Muscle layer of colon (tissue), 2 donors: ENCODE data around the gene CHD6.

ENCODE experiments used
- H3K27ac ChIP-seq: one replicate; pipeline ENCODE4 v1.7.0; 2013; ENCODE audit warnings: low read depth, mild to moderate bottlenecking, low read length, moderate library complexity
- H3K27me3 ChIP-seq, 2 donors: one replicate each; pipeline ENCODE4 v1.7.0; 2013; ENCODE audit warnings: low read length in 2 of 2, mild to moderate bottlenecking in 2 of 2; ENCODE audit not compliant: insufficient read depth in 2 of 2, control insufficient read depth in 1 of 2
- H3K36me3 ChIP-seq: one replicate; pipeline ENCODE4 v1.7.0; 2013; ENCODE audit warnings: mild to moderate bottlenecking, low read length; ENCODE audit not compliant: insufficient read depth
- H3K4me1 ChIP-seq: one replicate; pipeline ENCODE4 v1.7.0; 2013; ENCODE audit warnings: mild to moderate bottlenecking, low read length; ENCODE audit not compliant: insufficient read depth
- H3K4me3 ChIP-seq, 2 donors: one replicate each; pipeline ENCODE4 v1.7.0; 2013; ENCODE audit warnings: low read length in 2 of 2, low read depth in 1 of 2, mild to moderate bottlenecking in 1 of 2, moderate library complexity in 1 of 2
- H3K9ac ChIP-seq: one replicate; pipeline ENCODE4 v1.7.0; 2013; ENCODE audit warnings: low read length
- H3K9me3 ChIP-seq: one replicate; pipeline ENCODE4 v1.7.0; 2013; ENCODE audit warnings: mild to moderate bottlenecking, low read length
- donor health status: abdominal sarcoma.
- donor health status: Adenocarcinoma of cecum.

CHD6 gene

GRCh38 chr20:41534842-41535241 is 83.3 kb downstream of the CHD6 start:
- no peak overlapping the region for H3K27ac ChIP-seq
- H3K27me3 ChIP-seq: no peaks in the 10 kb centered on the region
- peaks cover 4% of the 10 kb centered on the region for H3K4me1 ChIP-seq
- peaks cover 11% of the 10 kb centered on the region for H3K36me3 ChIP-seq
- no peaks in the 10 kb centered on the region for H3K9me3 ChIP-seq
- H3K4me3 ChIP-seq: no peak overlapping the region
- no peak overlapping the region for H3K9ac ChIP-seq

DNA sequence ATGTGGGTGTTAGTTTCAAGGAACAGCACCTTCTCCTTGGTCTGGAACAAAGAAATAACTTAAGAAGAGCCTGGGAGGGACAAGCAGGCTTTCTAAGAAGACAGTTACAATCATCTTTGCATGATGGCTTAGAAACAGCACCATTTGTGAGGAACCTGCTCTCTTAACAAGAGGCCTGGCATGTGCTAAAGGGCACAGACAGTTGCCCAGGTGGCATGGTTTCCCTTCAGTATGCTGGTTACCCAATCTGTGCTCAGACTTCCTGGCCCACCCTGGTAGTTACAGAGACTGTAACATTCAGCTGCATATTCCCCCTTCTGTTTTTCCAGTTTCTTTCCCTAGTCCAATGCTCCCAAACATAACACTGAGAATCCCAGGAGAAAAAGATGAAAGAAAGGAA is 84.0 kb downstream of the CHD6 start:
- Histone ChIP-seq H3K9ac (no peak overlapping the region), H3K4me1 (peaks cover 4% of the 10 kb centered on the region), H3K9me3 (no peaks in the 10 kb centered on the region), H3K27ac (no peak overlapping the region), H3K4me3 (no peak overlapping the region), H3K27me3 (no peaks in the 10 kb centered on the region), H3K36me3 (peaks cover 11% of the 10 kb centered on the region)

DNA sequence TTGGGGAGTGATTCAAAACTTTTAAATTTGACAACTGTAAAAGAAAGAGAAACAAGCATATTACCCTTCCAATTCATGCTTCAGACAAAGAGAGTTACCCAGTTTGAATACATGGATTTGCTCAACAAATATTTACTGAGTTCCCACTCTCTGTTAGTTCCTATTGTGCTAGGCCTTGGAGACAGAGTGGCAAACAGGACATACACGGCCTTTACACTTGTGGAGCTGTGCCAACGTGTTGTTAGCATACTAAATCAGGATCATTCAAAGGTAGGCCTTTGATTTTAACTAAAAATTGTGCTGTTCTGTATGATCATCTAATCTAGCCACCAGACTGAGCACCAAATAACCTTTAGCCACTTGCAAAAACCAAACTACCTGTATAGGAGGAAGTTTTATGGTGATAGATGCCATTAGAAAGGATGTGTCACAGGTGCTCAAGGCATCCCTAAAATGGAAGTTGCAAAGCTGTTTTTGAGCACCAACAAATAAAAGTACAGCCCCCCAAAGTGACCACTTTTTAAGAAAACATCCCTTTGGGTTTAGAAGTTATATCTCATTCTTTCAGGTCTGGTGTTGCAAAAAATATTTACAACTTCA is 84.5 kb downstream of the CHD6 start:
- Histone ChIP-seq H3K36me3 (peaks cover 11% of the 10 kb centered on the region), H3K4me3 (no peak overlapping the region), H3K4me1 (peaks cover 4% of the 10 kb centered on the region), H3K9me3 (no peaks in the 10 kb centered on the region), H3K27ac (no peak overlapping the region), H3K27me3 (no peaks in the 10 kb centered on the region), H3K9ac (no peak overlapping the region)

GRCh38 chr20:41532935-41533334 is 85.2 kb downstream of the CHD6 start:
- Histone ChIP-seq H3K4me1 (peaks cover 4% of the 10 kb centered on the region), H3K27me3 (no peaks in the 10 kb centered on the region), H3K9me3 (no peaks in the 10 kb centered on the region), H3K27ac (no peak overlapping the region), H3K9ac (no peak overlapping the region), H3K36me3 (peaks cover 11% of the 10 kb centered on the region), H3K4me3 (no peak overlapping the region)

- Histone ChIP-seq H3K4me3 (no peak overlapping the region), H3K4me1 (peaks cover 4% of the 10 kb centered on the region), H3K36me3 (peaks cover 11% of the 10 kb centered on the region), H3K9ac (no peak overlapping the region), H3K9me3 (no peaks in the 10 kb centered on the region), H3K27ac (no peak overlapping the region), H3K27me3 (no peaks in the 10 kb centered on the region)
These were observed 86.5 kb downstream of the CHD6 start for GRCh38 chr20:41531518-41532275.

- H3K4me3 ChIP-seq: no peak overlapping the region
- H3K9ac ChIP-seq: no peak overlapping the region
- H3K9me3 ChIP-seq: no peaks in the 10 kb centered on the region
- peaks cover 11% of the 10 kb centered on the region for H3K36me3 ChIP-seq
- H3K27ac ChIP-seq: no peak overlapping the region
- H3K27me3 ChIP-seq: no peaks in the 10 kb centered on the region
- H3K4me1 ChIP-seq: peaks cover 11% of the 10 kb centered on the region
These were observed 87.3 kb downstream of the CHD6 start for GRCh38 chr20:41530923-41531322.

DNA sequence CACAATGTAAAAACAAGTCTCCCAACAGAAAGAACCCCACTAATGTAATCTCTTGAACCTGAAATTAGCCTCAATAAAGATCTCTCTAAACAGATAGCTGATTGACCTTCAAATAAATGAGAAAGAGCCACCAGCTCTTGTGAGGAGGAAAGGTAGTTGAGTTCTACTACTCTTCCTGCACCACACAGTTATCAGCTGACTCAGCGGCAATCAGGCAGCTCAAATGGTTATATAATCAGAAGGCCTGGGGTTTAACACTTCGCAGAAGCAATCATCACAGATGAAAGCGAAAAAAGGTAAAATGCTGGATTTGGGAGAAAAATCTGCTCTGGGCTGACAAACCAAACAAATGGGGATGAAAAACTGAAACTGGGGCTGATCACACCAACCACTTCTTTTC is 91.8 kb downstream of the CHD6 start:
- H3K4me1 ChIP-seq: peaks cover 20% of the 10 kb centered on the region
- no peaks in the 10 kb centered on the region for H3K27me3 ChIP-seq
- H3K9ac ChIP-seq: no peak overlapping the region
- H3K36me3 ChIP-seq: no peaks in the 10 kb centered on the region
- no peaks in the 10 kb centered on the region for H3K9me3 ChIP-seq
- no peak overlapping the region for H3K4me3 ChIP-seq
- no peak overlapping the region for H3K27ac ChIP-seq

GRCh38 chr20:41524980-41525613 is 93.1 kb downstream of the CHD6 start:
- H3K36me3 ChIP-seq: no peaks in the 10 kb centered on the region
- no peak overlapping the region for H3K9ac ChIP-seq
- peaks cover 18% of the 10 kb centered on the region for H3K4me1 ChIP-seq
- H3K27ac ChIP-seq: no peak overlapping the region
- H3K4me3 ChIP-seq: peak overlapping the region in 1 of 2 donors; percentile 19
- no peaks in the 10 kb centered on the region for H3K9me3 ChIP-seq
- H3K27me3 ChIP-seq: no peaks in the 10 kb centered on the region

DNA sequence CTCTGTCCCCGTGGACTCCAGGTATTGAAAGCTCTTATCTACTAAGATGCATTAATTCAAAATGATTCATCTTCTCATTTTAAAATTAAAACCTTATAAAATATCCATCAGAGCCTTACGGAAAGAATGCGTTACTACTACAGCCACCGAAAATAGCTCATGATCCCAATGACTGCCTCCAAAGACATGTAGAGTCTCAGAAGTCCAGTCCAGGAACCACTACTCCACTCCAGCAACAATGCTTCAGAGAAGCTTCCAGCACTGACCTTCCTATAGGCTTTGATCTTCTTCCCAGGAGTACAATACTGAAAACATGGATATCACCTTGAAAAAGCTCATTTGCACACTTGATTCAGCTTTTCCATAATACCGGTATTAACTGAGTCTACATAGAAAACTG is 94.3 kb downstream of the CHD6 start:
- no peak overlapping the region for H3K27ac ChIP-seq
- peaks cover 18% of the 10 kb centered on the region for H3K4me1 ChIP-seq
- H3K4me3 ChIP-seq: no peak overlapping the region
- H3K9ac ChIP-seq: no peak overlapping the region
- H3K36me3 ChIP-seq: no peaks in the 10 kb centered on the region
- H3K9me3 ChIP-seq: no peaks in the 10 kb centered on the region
- H3K27me3 ChIP-seq: no peaks in the 10 kb centered on the region

GRCh38 chr20:41513829-41514228 is 104.3 kb downstream of the CHD6 start:
- H3K9ac ChIP-seq: no peak overlapping the region
- no peak overlapping the region for H3K4me3 ChIP-seq
- no peaks in the 10 kb centered on the region for H3K27me3 ChIP-seq
- peaks cover 40% of the 10 kb centered on the region for H3K4me1 ChIP-seq
- no peak overlapping the region for H3K27ac ChIP-seq
- H3K36me3 ChIP-seq: no peaks in the 10 kb centered on the region
- no peaks in the 10 kb centered on the region for H3K9me3 ChIP-seq

- H3K4me3 ChIP-seq: no peak overlapping the region
- no peaks in the 10 kb centered on the region for H3K36me3 ChIP-seq
- H3K9ac ChIP-seq: no peak overlapping the region
- no peak overlapping the region for H3K27ac ChIP-seq
- no peaks in the 10 kb centered on the region for H3K27me3 ChIP-seq
- H3K4me1 ChIP-seq: peaks cover 52% of the 10 kb centered on the region
- no peaks in the 10 kb centered on the region for H3K9me3 ChIP-seq
These were observed 105.6 kb downstream of the CHD6 start for GRCh38 chr20:41512624-41513023.
